Breast epithelium (tissue), 3 donors: ENCODE data around the gene GABPB1.

ENCODE experiments used
- POLR2AphosphoS5 ChIP-seq, 3 donors: sonication (generic); formaldehyde crosslinking; IDR thresholded peaks; one replicate each; pipeline ENCODE4 v1.6.1; 2017; ENCODE audit warnings: antibody characterized with exemption in 3 of 3
- TF ChIP-seq, protein P1 (sequence below), 3 donors: fragments of 450-650 bp; IDR thresholded peaks; one replicate each; pipeline ENCODE4 v1.5.1; 2016 to 2017; ENCODE audit warnings: antibody characterized with exemption in 3 of 3, mild to moderate bottlenecking in 3 of 3, moderate library complexity in 3 of 3

DNA sequence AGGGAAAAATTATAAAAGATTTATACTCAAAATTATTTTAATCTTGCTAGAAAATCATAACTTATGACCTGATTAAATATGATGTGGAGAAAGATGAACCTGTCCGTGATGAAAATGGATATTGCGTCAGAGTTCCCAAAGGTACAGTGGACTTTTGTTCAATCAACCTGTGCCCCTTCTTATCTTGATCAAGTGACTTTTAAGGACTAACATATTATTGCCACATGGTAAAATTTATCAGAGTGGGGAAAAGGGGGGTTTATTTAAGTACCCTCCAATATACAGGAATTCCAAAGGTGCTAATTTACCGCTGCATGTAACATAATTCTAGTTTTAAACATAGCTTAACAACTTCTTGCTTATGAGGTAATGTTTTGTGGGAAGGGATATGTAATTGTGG is 129.1 kb downstream of the GABPB1 start:
- TF ChIP-seq, protein P1, sequence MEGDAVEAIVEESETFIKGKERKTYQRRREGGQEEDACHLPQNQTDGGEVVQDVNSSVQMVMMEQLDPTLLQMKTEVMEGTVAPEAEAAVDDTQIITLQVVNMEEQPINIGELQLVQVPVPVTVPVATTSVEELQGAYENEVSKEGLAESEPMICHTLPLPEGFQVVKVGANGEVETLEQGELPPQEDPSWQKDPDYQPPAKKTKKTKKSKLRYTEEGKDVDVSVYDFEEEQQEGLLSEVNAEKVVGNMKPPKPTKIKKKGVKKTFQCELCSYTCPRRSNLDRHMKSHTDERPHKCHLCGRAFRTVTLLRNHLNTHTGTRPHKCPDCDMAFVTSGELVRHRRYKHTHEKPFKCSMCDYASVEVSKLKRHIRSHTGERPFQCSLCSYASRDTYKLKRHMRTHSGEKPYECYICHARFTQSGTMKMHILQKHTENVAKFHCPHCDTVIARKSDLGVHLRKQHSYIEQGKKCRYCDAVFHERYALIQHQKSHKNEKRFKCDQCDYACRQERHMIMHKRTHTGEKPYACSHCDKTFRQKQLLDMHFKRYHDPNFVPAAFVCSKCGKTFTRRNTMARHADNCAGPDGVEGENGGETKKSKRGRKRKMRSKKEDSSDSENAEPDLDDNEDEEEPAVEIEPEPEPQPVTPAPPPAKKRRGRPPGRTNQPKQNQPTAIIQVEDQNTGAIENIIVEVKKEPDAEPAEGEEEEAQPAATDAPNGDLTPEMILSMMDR (IDR thresholded peaks at IDR 0.05) = no peak
- TF ChIP-seq POLR2AphosphoS5 (IDR thresholded peaks at IDR 0.05) = no peak
